Measurements from ENCODE around the gene SASH1.

Gene SASH1

GRCh38 chr6:148440016-148440415 is 97.4 kb downstream of the SASH1 start:
- DNase-seq, result no peak

GRCh38 chr6:148440877-148441453 is 98.3 kb downstream of the SASH1 start:
- DNase-seq, result no peak

GRCh38 chr6:148441454-148441911 is 98.8 kb downstream of the SASH1 start:
- DNase-seq, result no peak

- DNase-seq, result no peak
These were observed 101.3 kb downstream of the SASH1 start for GRCh38 chr6:148443798-148444560.

GRCh38 chr6:148445116-148445515 is 102.5 kb downstream of the SASH1 start:
- DNase-seq, result no peak

- DNase-seq, result no peak
These were observed 103.0 kb downstream of the SASH1 start for GRCh38 chr6:148445620-148446019.

GRCh38 chr6:148446681-148447080 is 104.0 kb downstream of the SASH1 start:
- DNase-seq, result no peak

GRCh38 chr6:148447521-148448230 is 105.0 kb downstream of the SASH1 start:
- DNase-seq, result no peak

GRCh38 chr6:148448369-148449012 is 105.9 kb downstream of the SASH1 start:
- no peak for DNase-seq

GRCh38 chr6:148450866-148451265 is 108.2 kb downstream of the SASH1 start:
- DNase-seq, result no peak

- no peak for DNase-seq
These were observed 109.1 kb downstream of the SASH1 start for GRCh38 chr6:148451690-148452089.

- no peak for DNase-seq
These were observed 110.2 kb downstream of the SASH1 start for GRCh38 chr6:148452876-148453275.

- no peak for DNase-seq
These were observed 111.3 kb downstream of the SASH1 start for GRCh38 chr6:148453906-148454305.

- DNase-seq, result no peak
These were observed 112.6 kb downstream of the SASH1 start for GRCh38 chr6:148455225-148455624.

- no peak for DNase-seq
These were observed 113.3 kb downstream of the SASH1 start for GRCh38 chr6:148455674-148456558.

- DNase-seq, result no peak
These were observed 114.7 kb downstream of the SASH1 start for GRCh38 chr6:148457137-148457842.

- no peak for DNase-seq
These were observed 115.2 kb downstream of the SASH1 start for GRCh38 chr6:148457843-148458159.

- no peak for DNase-seq
These were observed 116.6 kb downstream of the SASH1 start for GRCh38 chr6:148459238-148459637.

GRCh38 chr6:148460876-148461646 is 118.4 kb downstream of the SASH1 start:
- DNase-seq, result no peak

GRCh38 chr6:148461986-148462577 is 119.4 kb downstream of the SASH1 start:
- DNase-seq, result no peak

- DNase-seq, result no peak
These were observed 121.0 kb downstream of the SASH1 start for GRCh38 chr6:148463671-148464070.

Data from AML-193 (cell line).